IMR-90 (cell line): ENCODE measurements around the gene GCK.

Experiments used
- CEBPB ChIP-seq: IDR thresholded peaks from 2 replicates; pipeline ENCODE4 v1.6.1; 2012; ENCODE audit warnings: low read depth, low read length, improper control_type of control experiment
- CHD1 ChIP-seq: IDR thresholded peaks from 2 replicates; pipeline ENCODE4 v1.6.1; 2012; ENCODE audit warnings: low read depth, low read length, improper control_type of control experiment
- CTCF ChIP-seq: conservative IDR thresholded peaks from 2 replicates; pipeline ENCODE4 v1.5.1; 2012; ENCODE audit warnings: mild to moderate bottlenecking, low read depth, low read length, improper control_type of control experiment
- MAFK ChIP-seq: IDR thresholded peaks from 2 replicates; pipeline ENCODE4 v1.6.1; 2012; ENCODE audit warnings: low read depth, low read length, improper control_type of control experiment
- MAZ ChIP-seq: IDR thresholded peaks from 2 replicates; pipeline ENCODE4 v1.6.1; 2012; ENCODE audit warnings: low read depth, mild to moderate bottlenecking, low read length, improper control_type of control experiment, moderate library complexity, borderline replicate concordance
- POLR2A ChIP-seq: IDR thresholded peaks from 2 replicates; pipeline ENCODE4 v1.6.1; 2012; ENCODE audit warnings: mild to moderate bottlenecking, low read depth, low read length
- RAD21 ChIP-seq: IDR thresholded peaks from 2 replicates; pipeline ENCODE4 v1.6.1; 2012; ENCODE audit warnings: low read length, improper control_type of control experiment
- RFX5 ChIP-seq: IDR thresholded peaks from 2 replicates; pipeline ENCODE4 v1.8.0; 2012; ENCODE audit warnings: low read depth, mild to moderate bottlenecking, low read length, moderate library complexity

DNA sequence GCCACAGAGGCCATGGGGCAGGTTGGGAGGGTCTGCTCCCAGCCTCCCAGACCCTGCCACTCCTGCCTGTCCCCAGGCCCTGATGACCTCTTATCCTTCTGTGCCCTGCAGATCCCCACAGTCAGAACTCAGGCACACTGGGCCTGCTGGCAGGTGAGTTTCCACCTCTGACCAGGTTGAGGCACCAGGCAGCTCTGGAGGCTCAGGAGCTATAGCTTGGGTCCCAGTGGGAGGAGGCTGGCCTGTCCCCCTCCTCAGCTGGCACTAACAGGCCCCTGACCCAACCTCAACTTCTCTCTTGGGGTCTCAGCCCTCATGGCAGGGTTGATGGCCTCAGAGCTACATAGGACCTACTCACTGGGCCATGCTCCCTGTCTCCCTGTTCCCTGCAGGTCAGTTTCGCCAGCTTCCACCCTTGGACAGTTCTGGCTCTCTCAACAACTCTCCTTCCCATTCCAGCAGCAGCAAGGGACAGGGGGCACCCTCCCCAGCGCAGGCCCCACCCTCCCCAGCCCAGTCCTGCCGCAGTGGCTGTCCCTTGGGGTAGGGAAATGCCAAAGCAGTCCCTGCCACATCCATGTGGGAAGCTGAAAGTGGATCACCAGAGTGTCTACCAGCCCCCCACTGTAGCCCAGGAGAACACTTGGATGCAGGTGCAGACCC lies 87.8 kb downstream of the GCK start:
- TF ChIP-seq POLR2A: no peak
- no peak for TF ChIP-seq CTCF
- TF ChIP-seq CEBPB: no peak
- no peak for TF ChIP-seq RAD21
- TF ChIP-seq RFX5: no peak
- no peak for TF ChIP-seq MAFK
- TF ChIP-seq CHD1: no peak
- no peak for TF ChIP-seq MAZ
